ENCODE results near the gene ZNF253. TPM values are rescaled to one million over a fixed set of nuclear protein-coding genes. Genes with fewer than 3 reads are reported as not detected.
"Not testable (repeated sequence)": the region's sequence is repeated elsewhere in the genome, so short reads cannot be mapped to it uniquely, and the experiment has no call there.

Gene ZNF253
- total RNA-seq, 2 experiments from 2014 or later = 10.8 to 13.5 TPM

GRCh38 chr19:19866611-19867248 lies 1.0 kb downstream of the ZNF253 start:
- peak; percentile 20 for ATAC-seq
- Mint-ChIP-seq H3K36me3 (ENCODE audit: low read depth) (peaks cover 23% of the 10 kb centered on the region), H3K27ac (peak overlapping the region; percentile 98), H3K4me3 (peak overlapping the region; percentile 98), H3K27me3 (no peaks in the 10 kb centered on the region), H3K9me3 (no peaks in the 10 kb centered on the region), H3K4me1 (ENCODE audit: low read depth) (peaks cover 30% of the 10 kb centered on the region)
- intact Hi-C loops (cut with micrococcal nuclease) = no loop called here
- DNase-seq = peak; percentile 78
- POLR2A ChIA-PET = interaction anchor here (0.7 to 4.2 kb wide), 9 partner anchors 10 to 277 kb away, joined by 3 to 45 read pairs (median 5); partner anchors contain the start of genes ZNF506 and ZNF93
- CTCF ChIA-PET = interaction anchor here (1.0 to 2.0 kb wide), 4 partner anchors 46 to 335 kb away, joined by 3 to 5 read pairs (median 4); partner anchors contain the start of gene ZNF506
- TF ChIP-seq CTCF (IDR thresholded peaks at IDR 0.05) = no peak

- ChIA-PET POLR2A (interaction anchor here (0.7 kb wide), 1 partner anchor 49 kb away, joined by 3 read pairs; the partner anchor contains the start of gene ZNF506), CTCF (interaction anchor here (1.3 kb wide), 1 partner anchor 31 kb away, joined by 3 read pairs; no protein-coding TSS in a partner anchor)
- Mint-ChIP-seq H3K36me3 (ENCODE audit: low read depth) (peaks cover 41% of the 10 kb centered on the region), H3K4me1 (ENCODE audit: low read depth) (peaks cover 49% of the 10 kb centered on the region)
- DNase-seq; H3K9me3 Mint-ChIP-seq; H3K4me3 Mint-ChIP-seq; intact Hi-C loops (cut with micrococcal nuclease); H3K27ac Mint-ChIP-seq; H3K27me3 Mint-ChIP-seq; ATAC-seq: not testable (repeated sequence)
These were observed 4.4 kb downstream of the ZNF253 start for GRCh38 chr19:19870086-19870485.

GRCh38 chr19:19871932-19872331 lies 6.2 kb downstream of the ZNF253 start:
- Mint-ChIP-seq H3K27me3 (no peaks in the 10 kb centered on the region), H3K4me1 (ENCODE audit: low read depth) (peaks cover 59% of the 10 kb centered on the region), H3K36me3 (ENCODE audit: low read depth) (peaks cover 42% of the 10 kb centered on the region), H3K4me3 (no peak overlapping the region), H3K27ac (peak overlapping the region; percentile 7), H3K9me3 (no peaks in the 10 kb centered on the region)
- CTCF ChIA-PET = interaction anchor here (1.1 to 1.6 kb wide), 4 partner anchors 11 to 82 kb away, joined by 3 to 4 read pairs (median 3); no protein-coding TSS in a partner anchor
- intact Hi-C loops (cut with micrococcal nuclease) = no loop called here
- POLR2A ChIA-PET = interaction anchor here (0.6 to 1.3 kb wide), 3 partner anchors 12 to 68 kb away, joined by 3 to 5 read pairs (median 4); no protein-coding TSS in a partner anchor
- peak; percentile 74 for ATAC-seq
- DNase-seq = peak; percentile 4
- TF ChIP-seq CTCF (IDR thresholded peaks at IDR 0.05) = no peak

- TF ChIP-seq CTCF (IDR thresholded peaks at IDR 0.05) = no peak
- DNase-seq (no peak), ATAC-seq (peak; percentile 70)
- intact Hi-C loops (cut with micrococcal nuclease) = no loop called here
- POLR2A ChIA-PET = interaction anchor here (1.3 kb wide), 1 partner anchor 204 kb away, joined by 3 read pairs; no protein-coding TSS in a partner anchor
- Mint-ChIP-seq H3K27ac (no peak overlapping the region), H3K27me3 (no peaks in the 10 kb centered on the region), H3K9me3 (no peaks in the 10 kb centered on the region), H3K4me1 (ENCODE audit: low read depth) (peaks cover 50% of the 10 kb centered on the region), H3K36me3 (ENCODE audit: low read depth) (peaks cover 39% of the 10 kb centered on the region), H3K4me3 (no peak overlapping the region)
- CTCF ChIA-PET = no interaction called here
These were observed 7.7 kb downstream of the ZNF253 start for GRCh38 chr19:19873381-19873780.

- H3K27ac Mint-ChIP-seq = no peak overlapping the region
- intact Hi-C loops (cut with micrococcal nuclease) = no loop called here
- TF ChIP-seq CTCF (IDR thresholded peaks at IDR 0.05) = no peak
- H3K4me3 Mint-ChIP-seq = no peak overlapping the region
- H3K36me3 Mint-ChIP-seq (ENCODE audit: low read depth) = peaks cover 53% of the 10 kb centered on the region
- no peak for DNase-seq
- POLR2A ChIA-PET = interaction anchor here (1.0 kb wide), 1 partner anchor 10 kb away, joined by 3 read pairs; no protein-coding TSS in a partner anchor
- CTCF ChIA-PET = interaction anchor here (0.9 kb wide), 1 partner anchor 12 kb away, joined by 3 read pairs; no protein-coding TSS in a partner anchor
- peaks cover 5% of the 10 kb centered on the region for H3K9me3 Mint-ChIP-seq
- no peaks in the 10 kb centered on the region for H3K27me3 Mint-ChIP-seq
- ATAC-seq = no peak
- peaks cover 22% of the 10 kb centered on the region for H3K4me1 Mint-ChIP-seq (ENCODE audit: low read depth)
These were observed 12.0 kb downstream of the ZNF253 start for GRCh38 chr19:19877724-19878123.
